ENCODE measurements around the gene NOXO1.
A peak's percentile ranks its signal among the peaks of the same experiment; 100 is the strongest.
"Not testable (repeated sequence)": the region's sequence is repeated elsewhere in the genome, so short reads cannot be mapped to it uniquely, and the experiment has no call there.

The NOXO1 gene

GRCh38 chr16:2015117-2015946 lies 34.1 kb upstream of the NOXO1 start:
- H3K79me2 ChIP-seq (ENCODE audit: control insufficient read depth, insufficient read depth, low read length, poor library complexity) = no peaks in the 10 kb centered on the region

GRCh38 chr16:2013527-2013926 lies 32.3 kb upstream of the NOXO1 start:
- Histone ChIP-seq H3K27ac (ENCODE audit: low read depth, low read length) (no peak overlapping the region), H2BK12ac (ENCODE audit: low read length) (no peak overlapping the region), H3K4ac (ENCODE audit: low read depth, low read length) (no peak overlapping the region), H2BK5ac (ENCODE audit: low read depth, low read length, poor library complexity) (no peak overlapping the region), H3K14ac (ENCODE audit: low read length) (no peak overlapping the region), H3K27me3 (ENCODE audit: insufficient read depth, low read length) (peaks cover 2% of the 10 kb centered on the region), H4K12ac (ENCODE audit: low read depth, low read length) (no peak overlapping the region), H3K9me3 (ENCODE audit: insufficient read depth, low read depth, low read length) (no peaks in the 10 kb centered on the region), H2BK120ac (ENCODE audit: insufficient read depth, low read length, poor library complexity) (no peak overlapping the region), H3K23ac (ENCODE audit: low read length) (no peak overlapping the region), H4K8ac (ENCODE audit: low read depth, low read length) (no peak overlapping the region), H2AFZ (ENCODE audit: insufficient read depth, low read length, poor library complexity) (no peak overlapping the region), H3K4me1 (ENCODE audit: control insufficient read depth in 1 of 2, insufficient read depth in 2 of 2, low read length in 2 of 2) (peaks cover 8 to 10% of the 10 kb centered on the region in 2 experiments), H3K79me2 (ENCODE audit: control insufficient read depth, insufficient read depth, low read length, poor library complexity) (peaks cover 7% of the 10 kb centered on the region), H3K4me2 (ENCODE audit: low read length) (no peak overlapping the region), H3K79me1 (ENCODE audit: low read length) (peaks cover 7% of the 10 kb centered on the region), H3K18ac (ENCODE audit: low read length) (no peak overlapping the region), H3K4me3 (ENCODE audit: low read depth, low read length) (no peak overlapping the region), H2AK5ac (ENCODE audit: low read length) (no peak overlapping the region), H3K9ac (ENCODE audit: low read length) (no peak overlapping the region), H3K36me3 (ENCODE audit: control insufficient read depth in 1 of 2, insufficient read depth in 2 of 2, low read length in 2 of 2) (no peaks in the 10 kb centered on the region), H4K91ac (ENCODE audit: low read depth, low read length) (no peak overlapping the region)
- no peak for DNase-seq
- WGBS (ENCODE audit: extremely low coverage, insufficient coverage, insufficient read length) = no CpG with 5 or more reads among the region's 15 CpGs

More at GRCh38 chr16:2015117-2015946, 34.1 kb upstream of the NOXO1 start:
- Histone ChIP-seq H4K12ac (ENCODE audit: low read depth, low read length) (no peak overlapping the region), H2BK5ac (ENCODE audit: low read depth, low read length, poor library complexity) (no peak overlapping the region), H3K79me1 (ENCODE audit: low read length) (no peaks in the 10 kb centered on the region), H2AFZ (ENCODE audit: insufficient read depth, low read length, poor library complexity) (no peak overlapping the region), H2BK120ac (ENCODE audit: insufficient read depth, low read length, poor library complexity) (no peak overlapping the region), H3K4me1 (ENCODE audit: control insufficient read depth in 1 of 2, insufficient read depth in 2 of 2, low read length in 2 of 2) (peaks cover 10 to 12% of the 10 kb centered on the region in 2 experiments), H3K36me3 (ENCODE audit: control insufficient read depth in 1 of 2, insufficient read depth in 2 of 2, low read length in 2 of 2) (no peaks in the 10 kb centered on the region), H4K8ac (ENCODE audit: low read depth, low read length) (no peak overlapping the region), H3K9ac (ENCODE audit: low read length) (no peak overlapping the region), H3K9me3 (ENCODE audit: insufficient read depth, low read depth, low read length) (peaks cover 1% of the 10 kb centered on the region), H3K4me2 (ENCODE audit: low read length) (no peak overlapping the region), H3K27me3 (ENCODE audit: insufficient read depth, low read length) (peaks cover 17% of the 10 kb centered on the region), H3K4ac (ENCODE audit: low read depth, low read length) (no peak overlapping the region), H3K23ac (ENCODE audit: low read length) (no peak overlapping the region), H3K4me3 (ENCODE audit: low read depth, low read length) (no peak overlapping the region), H3K27ac (ENCODE audit: low read depth, low read length) (no peak overlapping the region), H2AK5ac (ENCODE audit: low read length) (no peak overlapping the region), H3K18ac (ENCODE audit: low read length) (no peak overlapping the region), H3K14ac (ENCODE audit: low read length) (no peak overlapping the region), H2BK12ac (ENCODE audit: low read length) (no peak overlapping the region), H4K91ac (ENCODE audit: low read depth, low read length) (no peak overlapping the region)
- DNase-seq = no peak
- no CpG with 5 or more reads among the region's 24 CpGs for WGBS (ENCODE audit: extremely low coverage, insufficient coverage, insufficient read length)

GRCh38 chr16:2011726-2012125 lies 30.5 kb upstream of the NOXO1 start:
- H3K9ac ChIP-seq (ENCODE audit: low read length); DNase-seq; H3K79me2 ChIP-seq (ENCODE audit: control insufficient read depth, insufficient read depth, low read length, poor library complexity); H2AK5ac ChIP-seq (ENCODE audit: low read length); H3K4ac ChIP-seq (ENCODE audit: low read depth, low read length); H4K91ac ChIP-seq (ENCODE audit: low read depth, low read length); H3K4me3 ChIP-seq (ENCODE audit: low read depth, low read length); H2BK5ac ChIP-seq (ENCODE audit: low read depth, low read length, poor library complexity); H3K27ac ChIP-seq (ENCODE audit: low read depth, low read length); H3K23ac ChIP-seq (ENCODE audit: low read length); H3K18ac ChIP-seq (ENCODE audit: low read length); H2BK12ac ChIP-seq (ENCODE audit: low read length); H3K14ac ChIP-seq (ENCODE audit: low read length); H3K9me3 ChIP-seq (ENCODE audit: insufficient read depth, low read depth, low read length); H4K12ac ChIP-seq (ENCODE audit: low read depth, low read length); H2BK120ac ChIP-seq (ENCODE audit: insufficient read depth, low read length, poor library complexity); H2AFZ ChIP-seq (ENCODE audit: insufficient read depth, low read length, poor library complexity); H4K8ac ChIP-seq (ENCODE audit: low read depth, low read length); H3K4me2 ChIP-seq (ENCODE audit: low read length); H3K36me3 ChIP-seq (ENCODE audit: control insufficient read depth in 1 of 2, insufficient read depth in 2 of 2, low read length in 2 of 2); H3K79me1 ChIP-seq (ENCODE audit: low read length); H3K27me3 ChIP-seq (ENCODE audit: insufficient read depth, low read length): not testable (repeated sequence)
- peaks cover 8 to 21% of the 10 kb centered on the region in 2 experiments for H3K4me1 ChIP-seq (ENCODE audit: control insufficient read depth in 1 of 2, insufficient read depth in 2 of 2, low read length in 2 of 2)
- no CpG with 5 or more reads among the region's 9 CpGs for WGBS (ENCODE audit: extremely low coverage, insufficient coverage, insufficient read length)

- no peak within 1 kb of the TSS for H3K23ac ChIP-seq (ENCODE audit: low read length)
- H3K9ac ChIP-seq (ENCODE audit: low read length) = peak within 1 kb of the TSS; percentile 99
- peak within 1 kb of the TSS; percentile 68 for H3K4ac ChIP-seq (ENCODE audit: low read depth, low read length)
- H3K79me2 ChIP-seq (ENCODE audit: control insufficient read depth, insufficient read depth, low read length, poor library complexity) = peaks cover 13% of the 10 kb centered on the region
- peak within 1 kb of the TSS; percentile 90 for H4K12ac ChIP-seq (ENCODE audit: low read depth, low read length)
- peak within 1 kb of the TSS; percentile 50 for H2AFZ ChIP-seq (ENCODE audit: insufficient read depth, low read length, poor library complexity)
- H2BK12ac ChIP-seq (ENCODE audit: low read length) = no peak within 1 kb of the TSS
- peak within 1 kb of the TSS; percentile 81 for H3K18ac ChIP-seq (ENCODE audit: low read length)
- H2BK120ac ChIP-seq (ENCODE audit: insufficient read depth, low read length, poor library complexity) = peak within 1 kb of the TSS; percentile 52
- H3K14ac ChIP-seq (ENCODE audit: low read length) = peak within 1 kb of the TSS; percentile 88
- H4K91ac ChIP-seq (ENCODE audit: low read depth, low read length) = peak within 1 kb of the TSS; percentile 87
- peaks cover 7% of the 10 kb centered on the region for H3K79me1 ChIP-seq (ENCODE audit: low read length)
- H3K27me3 ChIP-seq (ENCODE audit: insufficient read depth, low read length) = no peaks in the 10 kb centered on the region
- H3K4me2 ChIP-seq (ENCODE audit: low read length) = peak within 1 kb of the TSS; percentile 85
- peak within 1 kb of the TSS; percentile 96 for H3K4me3 ChIP-seq (ENCODE audit: low read depth, low read length)
- peak within 1 kb of the TSS; percentile 89 for H4K8ac ChIP-seq (ENCODE audit: low read depth, low read length)
- WGBS (ENCODE audit: extremely low coverage, insufficient coverage, insufficient read length) = no CpG with 5 or more reads among the region's 52 CpGs
- peak; percentile 83 to 92 for DNase-seq
- H3K9me3 ChIP-seq (ENCODE audit: insufficient read depth, low read depth, low read length) = peaks cover 1% of the 10 kb centered on the region
- H3K36me3 ChIP-seq (ENCODE audit: control insufficient read depth in 1 of 2, insufficient read depth in 2 of 2, low read length in 2 of 2) = peaks cover 6 to 9% of the 10 kb centered on the region in 2 experiments
- H2AK5ac ChIP-seq (ENCODE audit: low read length) = peak within 1 kb of the TSS; percentile 88
- H3K4me1 ChIP-seq (ENCODE audit: control insufficient read depth in 1 of 2, insufficient read depth in 2 of 2, low read length in 2 of 2) = peaks cover 8 to 21% of the 10 kb centered on the region in 2 experiments
- H2BK5ac ChIP-seq (ENCODE audit: low read depth, low read length, poor library complexity) = peak within 1 kb of the TSS; percentile 62
- H3K27ac ChIP-seq (ENCODE audit: low read depth, low read length) = peak within 1 kb of the TSS; percentile 40
Observed at GRCh38 chr16:2009791-2010510, 28.7 kb upstream of the NOXO1 start, which contains the start of gene ZNF598. Gene ZNF598, minus strand, starts transcription at chr16:2009821.

All from trophoblast cell (in vitro differentiated cells and primary cell).